DMS53 treated with DMSO at 0.1 percent for 48 hours (cell line): ENCODE data around the gene UMOD.

Experiments
- DNase-seq: peaks from one replicate; lab custom pipeline; 2025; ENCODE audit not compliant: unreplicated experiment; lab: John Stamatoyannopoulos, UW

The UMOD gene

DNA sequence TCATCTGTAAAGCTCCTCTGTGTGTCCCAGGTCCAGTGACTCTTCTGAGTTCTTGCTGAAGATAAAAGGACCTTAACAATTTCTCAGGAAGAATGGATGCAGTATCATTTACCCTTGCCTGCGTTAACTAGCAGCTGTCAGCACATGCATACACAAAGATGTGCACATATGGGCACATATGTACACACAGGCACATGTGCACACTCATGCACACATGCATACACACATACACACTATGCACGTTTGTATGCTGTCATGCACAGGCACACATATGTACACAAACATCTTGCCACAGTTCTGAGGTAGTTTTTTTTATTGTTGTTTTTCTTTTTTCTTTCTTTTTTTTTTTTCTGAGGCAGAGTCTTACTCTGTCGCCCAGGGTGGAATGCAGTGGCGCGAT, 50.1 kb downstream of the UMOD start:
- no peak for DNase-seq

DNA sequence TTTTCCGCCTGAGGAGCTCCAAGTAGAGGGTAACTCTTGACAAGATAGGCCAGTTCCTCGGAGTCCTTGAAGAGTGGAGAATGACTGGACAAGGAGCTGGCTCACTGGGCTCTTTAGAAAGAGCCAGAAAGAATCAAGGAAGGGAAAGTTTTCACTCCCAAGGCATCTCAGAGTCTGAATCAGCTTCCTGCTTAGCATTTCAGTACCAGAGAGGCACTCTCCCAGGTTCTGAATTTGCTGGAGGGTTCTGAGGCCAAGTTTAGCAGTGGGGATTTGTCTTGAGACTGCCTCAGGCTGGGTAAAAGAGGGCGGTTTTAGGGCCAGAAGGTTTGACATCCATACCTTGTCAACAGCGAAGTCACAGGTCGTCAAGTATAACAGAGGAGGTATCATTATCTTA, 50.7 kb downstream of the UMOD start:
- DNase-seq = no peak

DNA sequence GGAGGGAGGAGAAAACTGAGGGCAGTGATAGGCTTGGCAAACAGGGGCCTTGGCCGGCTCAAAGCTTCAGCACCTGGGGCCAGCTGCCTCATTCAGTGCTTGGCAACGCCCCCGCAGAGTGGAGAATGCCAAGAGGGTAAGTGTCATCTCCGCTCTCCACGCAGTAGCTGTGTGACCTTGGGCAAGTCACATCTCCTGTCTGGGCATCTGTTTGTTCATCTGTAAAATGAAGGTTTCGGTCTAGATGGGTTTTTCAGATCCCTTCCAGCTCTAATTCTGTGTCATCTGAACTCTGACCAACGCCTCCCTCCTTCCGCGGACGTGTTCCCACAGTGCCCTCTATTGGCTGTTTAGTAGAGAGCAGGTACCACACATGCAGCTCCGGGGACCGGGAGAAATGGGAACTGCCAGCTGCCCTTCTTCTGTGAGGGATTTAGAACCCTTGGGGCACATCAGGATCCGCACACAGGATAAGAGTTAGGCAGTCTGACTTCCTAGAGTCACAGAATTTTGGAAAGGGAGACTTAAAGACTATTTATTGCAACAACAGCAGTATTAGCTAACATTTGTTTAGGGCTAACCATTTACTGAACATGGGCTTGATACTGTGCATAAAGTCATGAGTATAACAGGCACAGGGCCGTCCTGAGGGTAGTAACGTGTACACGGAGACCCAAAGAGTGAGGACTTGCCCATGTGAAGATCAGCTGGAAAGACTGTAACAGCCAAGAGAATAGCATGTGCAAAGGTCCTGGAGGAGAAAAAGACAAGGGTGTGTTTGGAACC, 52.0 kb downstream of the UMOD start:
- DNase-seq = peak; percentile 32

DNA sequence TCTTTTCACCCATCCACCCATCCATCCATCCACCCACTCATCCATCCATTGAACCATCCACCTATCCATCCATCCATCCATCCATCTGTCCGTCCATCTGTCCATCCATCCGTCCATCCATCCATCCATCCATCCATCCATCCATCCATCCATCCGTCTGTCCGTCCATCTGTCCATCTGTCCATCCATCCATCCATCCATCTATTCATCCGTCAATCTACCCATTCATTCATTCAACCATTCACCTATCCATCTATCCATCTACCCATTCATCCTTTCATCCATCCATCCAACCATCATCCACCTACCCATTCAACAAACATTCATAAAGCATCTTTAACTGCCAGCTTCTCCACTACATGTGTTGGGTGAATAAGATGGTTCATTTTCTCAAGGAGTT, 54.1 kb downstream of the UMOD start:
- no peak for DNase-seq

DNA sequence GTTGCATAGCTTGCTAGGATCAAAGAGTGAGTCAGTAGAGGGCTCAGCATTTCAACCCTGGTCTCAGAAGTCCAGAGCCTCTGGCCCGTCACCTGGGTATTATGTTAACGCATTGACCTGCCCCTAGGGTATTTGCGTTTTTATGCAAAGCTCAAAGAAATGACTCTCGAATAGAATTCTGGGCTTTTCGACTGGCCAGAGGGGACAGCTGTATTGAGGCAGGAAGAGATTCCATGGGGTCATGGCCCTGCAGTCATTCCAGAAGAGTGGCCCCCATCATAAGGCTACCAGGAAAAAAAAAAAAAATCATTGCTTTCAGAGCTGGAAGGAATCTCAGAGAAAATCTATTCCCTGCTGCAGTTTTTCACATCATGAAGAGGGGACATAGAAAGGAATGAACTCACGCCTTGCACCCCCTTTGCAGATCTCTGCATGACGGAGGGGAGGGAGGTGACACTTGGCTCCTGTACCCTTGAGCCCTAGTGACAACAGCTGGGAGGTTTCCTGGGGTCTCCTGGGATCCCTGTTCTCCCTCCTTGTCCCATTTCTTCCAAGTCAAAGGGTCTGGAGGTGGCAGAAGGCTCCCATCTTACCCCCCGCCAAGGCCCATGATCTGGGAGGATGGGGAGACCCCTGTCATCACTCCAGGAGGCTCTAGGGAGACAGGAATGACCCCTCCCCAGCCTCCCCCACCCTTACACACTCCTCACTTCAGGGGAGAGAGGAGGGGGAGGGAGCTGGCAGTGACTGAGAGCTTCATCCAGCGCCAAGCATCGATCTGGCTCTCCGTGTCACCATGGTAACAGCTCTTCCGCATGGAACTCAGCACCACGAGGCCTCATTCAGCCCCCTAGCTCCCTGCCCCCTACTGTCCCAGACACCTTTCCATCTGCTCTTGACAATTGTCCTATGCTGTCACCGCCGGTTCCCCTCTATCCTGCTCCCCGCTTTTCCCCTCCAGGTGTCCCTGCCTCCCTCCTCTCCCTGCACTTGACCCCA, 61.0 kb downstream of the UMOD start:
- no peak for DNase-seq

DNA sequence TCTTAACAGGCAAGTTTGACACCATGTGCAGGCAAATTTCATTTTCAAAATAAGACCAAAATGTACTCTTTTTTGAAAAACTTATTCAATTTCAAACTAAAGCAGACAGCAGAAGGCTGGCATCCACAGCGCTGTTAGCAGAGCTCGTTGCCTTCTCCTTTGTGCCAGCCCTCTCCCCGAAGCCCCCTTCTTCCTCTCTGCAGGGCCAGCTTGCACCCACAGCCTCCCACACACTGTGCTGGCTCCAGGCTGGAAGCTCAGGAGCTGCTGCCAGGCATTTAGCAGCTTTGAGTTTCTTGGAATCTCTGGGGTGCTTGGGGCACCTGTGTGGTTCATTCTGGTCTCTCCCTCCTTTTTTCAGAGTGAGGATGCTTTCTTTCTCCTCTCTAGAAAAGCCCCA, 62.9 kb downstream of the UMOD start:
- DNase-seq = no peak

DNA sequence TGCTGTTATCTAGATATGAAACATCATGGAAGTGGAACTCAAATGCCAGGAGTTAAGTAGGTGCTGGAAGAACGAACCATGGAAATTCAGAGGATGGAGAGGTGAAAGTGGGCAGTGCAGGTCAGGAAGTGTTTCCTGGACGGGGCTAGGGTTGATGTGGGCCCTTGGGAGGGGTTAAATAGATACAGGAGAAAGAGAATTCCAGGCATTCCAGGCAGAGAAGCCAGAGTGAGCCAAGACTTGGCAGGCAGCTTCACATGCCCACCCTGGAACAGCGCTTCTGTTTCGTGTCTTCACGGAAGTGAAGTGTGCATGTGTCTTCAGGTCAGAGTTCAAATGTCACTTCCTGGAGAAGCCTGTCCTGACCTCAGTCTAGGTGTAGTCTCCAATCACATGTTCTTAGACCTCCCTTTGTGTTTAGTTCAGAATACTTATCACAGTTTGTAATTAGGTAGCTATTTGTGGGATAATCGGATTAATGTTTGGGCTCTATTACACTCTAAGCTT, 66.5 kb downstream of the UMOD start:
- no peak for DNase-seq
